ENCODE data around the gene THADA. TPM values are rescaled to one million over a fixed set of nuclear protein-coding genes. Genes with fewer than 3 reads are reported as not detected.

Gene THADA
- total RNA-seq, 1 experiment from 2014 or later = 20.1 TPM

DNA sequence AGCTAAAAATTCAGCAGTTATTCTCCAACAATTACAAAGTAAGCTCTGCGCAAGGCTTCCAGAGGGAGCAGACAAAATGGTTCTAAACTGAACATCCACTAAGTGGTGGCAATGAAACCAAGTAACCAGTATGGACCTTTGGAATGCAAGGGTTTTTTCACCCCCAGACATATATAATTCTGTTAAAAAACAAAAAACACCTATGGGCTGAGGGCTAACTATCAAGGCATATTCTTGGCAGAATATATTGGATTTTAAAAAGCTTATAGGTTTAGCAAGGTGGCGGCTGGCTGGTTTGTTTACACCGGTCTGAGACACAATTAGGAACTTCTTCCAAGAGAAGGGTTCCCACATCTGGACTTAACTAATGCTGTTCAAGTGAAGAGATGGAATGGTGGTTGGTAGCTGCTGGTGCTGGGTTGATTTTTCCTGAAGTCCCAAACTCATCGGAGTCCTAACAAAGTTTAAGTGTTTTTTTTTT lies 372.3 kb downstream of the THADA start:
- Histone ChIP-seq H4K8ac (replicated peaks; ENCODE audit: insufficient read length, low read depth, low read length) (no peak overlapping the region), H3K23ac (ENCODE audit: insufficient read length, low read depth, low read length) (no peak overlapping the region), H2BK12ac (ENCODE audit: insufficient read length, low read depth, low read length) (no peak overlapping the region), H3K14ac (ENCODE audit: insufficient read depth, low read length) (no peak overlapping the region), H3K18ac (ENCODE audit: insufficient read length, low read depth, low read length) (no peak overlapping the region), H3K27me3 (ENCODE audit: insufficient read depth, low read length) (no peaks in the 10 kb centered on the region), H3K27ac (ENCODE audit: insufficient read length, low read depth, low read length) (no peak overlapping the region), H2BK15ac (ENCODE audit: low read depth, low read length) (no peak overlapping the region), H2BK120ac (ENCODE audit: low read depth, low read length, poor library complexity, severe bottlenecking) (no peak overlapping the region), H4K5ac (ENCODE audit: insufficient read length, low read depth, low read length) (no peak overlapping the region), H3K23me2 (ENCODE audit: insufficient read length, low read depth, low read length, poor library complexity, severe bottlenecking) (peaks cover 10% of the 10 kb centered on the region), H2BK20ac (ENCODE audit: low read depth, low read length, poor library complexity, severe bottlenecking) (no peak overlapping the region), H2BK5ac (ENCODE audit: insufficient read length, low read length) (no peak overlapping the region), H2AFZ (ENCODE audit: low read length) (no peak overlapping the region), H4K20me1 (ENCODE audit: control insufficient read depth, insufficient read depth, insufficient read length) (peaks cover 3% of the 10 kb centered on the region), H3K4me1 (ENCODE audit: insufficient read depth, low read length) (peaks cover 9% of the 10 kb centered on the region), H3K4ac (ENCODE audit: low read depth, low read length) (no peak overlapping the region), H3K4me2 (ENCODE audit: insufficient read depth, insufficient read length, low read length) (peak overlapping the region; percentile 46), H2AK5ac (ENCODE audit: insufficient read length, low read length) (no peak overlapping the region), H3K79me1 (ENCODE audit: insufficient read depth, low read depth, low read length, poor library complexity, severe bottlenecking) (no peaks in the 10 kb centered on the region), H3K56ac (ENCODE audit: insufficient read length, low read depth, low read length) (no peak overlapping the region), H3K79me2 (ENCODE audit: insufficient read depth, low read length) (peaks cover 16% of the 10 kb centered on the region; the same call in 1 of the 2 replicates), H3K9me3 (ENCODE audit: control insufficient read depth, low read depth, low read length) (no peaks in the 10 kb centered on the region), H4K91ac (ENCODE audit: insufficient read length, low read depth, low read length) (no peak overlapping the region), H3K9ac (ENCODE audit: extremely low read depth, insufficient read length, low read length) (peak overlapping the region; percentile 40), H3T11ph (ENCODE audit: low read length) (no peak overlapping the region)
- no CpG with 5 or more reads among the region's 4 CpGs for WGBS (ENCODE audit: extremely low coverage, insufficient read length, low lambda C conversion rate)
- no peak for DNase-seq
- Mint-ChIP-seq H3K4me1 (peaks cover 48 to 54% of the 10 kb centered on the region in 2 experiments), H3K4me3 (peak overlapping the region; percentile 96), H3K9me3 (peaks cover 0 to 2% of the 10 kb centered on the region in 2 experiments; a peak in 1 of 5 replicates), H3K27ac (peak overlapping the region in 1 of 3 experiments; percentile 89; a peak in 3 of 7 replicates), H3K27me3 (ENCODE audit: low read depth) (peaks cover 1% of the 10 kb centered on the region; the same call in 1 of the 2 replicates), H3K36me3 (ENCODE audit: insufficient read depth in 1 of 3, low read depth in 3 of 3) (peaks cover 13 to 37% (median 22%) of the 10 kb centered on the region in 3 experiments)
- TF ChIP-seq, protein P1, sequence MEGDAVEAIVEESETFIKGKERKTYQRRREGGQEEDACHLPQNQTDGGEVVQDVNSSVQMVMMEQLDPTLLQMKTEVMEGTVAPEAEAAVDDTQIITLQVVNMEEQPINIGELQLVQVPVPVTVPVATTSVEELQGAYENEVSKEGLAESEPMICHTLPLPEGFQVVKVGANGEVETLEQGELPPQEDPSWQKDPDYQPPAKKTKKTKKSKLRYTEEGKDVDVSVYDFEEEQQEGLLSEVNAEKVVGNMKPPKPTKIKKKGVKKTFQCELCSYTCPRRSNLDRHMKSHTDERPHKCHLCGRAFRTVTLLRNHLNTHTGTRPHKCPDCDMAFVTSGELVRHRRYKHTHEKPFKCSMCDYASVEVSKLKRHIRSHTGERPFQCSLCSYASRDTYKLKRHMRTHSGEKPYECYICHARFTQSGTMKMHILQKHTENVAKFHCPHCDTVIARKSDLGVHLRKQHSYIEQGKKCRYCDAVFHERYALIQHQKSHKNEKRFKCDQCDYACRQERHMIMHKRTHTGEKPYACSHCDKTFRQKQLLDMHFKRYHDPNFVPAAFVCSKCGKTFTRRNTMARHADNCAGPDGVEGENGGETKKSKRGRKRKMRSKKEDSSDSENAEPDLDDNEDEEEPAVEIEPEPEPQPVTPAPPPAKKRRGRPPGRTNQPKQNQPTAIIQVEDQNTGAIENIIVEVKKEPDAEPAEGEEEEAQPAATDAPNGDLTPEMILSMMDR (conservative IDR thresholded peaks at IDR 0.05) = no peak

All from H9 (cell line).